ENCODE data around the gene NANOG.

GRCh38 chr12:7758766-7759140, 30.4 kb upstream of the NANOG start:
- TF ChIP-seq, protein P1, sequence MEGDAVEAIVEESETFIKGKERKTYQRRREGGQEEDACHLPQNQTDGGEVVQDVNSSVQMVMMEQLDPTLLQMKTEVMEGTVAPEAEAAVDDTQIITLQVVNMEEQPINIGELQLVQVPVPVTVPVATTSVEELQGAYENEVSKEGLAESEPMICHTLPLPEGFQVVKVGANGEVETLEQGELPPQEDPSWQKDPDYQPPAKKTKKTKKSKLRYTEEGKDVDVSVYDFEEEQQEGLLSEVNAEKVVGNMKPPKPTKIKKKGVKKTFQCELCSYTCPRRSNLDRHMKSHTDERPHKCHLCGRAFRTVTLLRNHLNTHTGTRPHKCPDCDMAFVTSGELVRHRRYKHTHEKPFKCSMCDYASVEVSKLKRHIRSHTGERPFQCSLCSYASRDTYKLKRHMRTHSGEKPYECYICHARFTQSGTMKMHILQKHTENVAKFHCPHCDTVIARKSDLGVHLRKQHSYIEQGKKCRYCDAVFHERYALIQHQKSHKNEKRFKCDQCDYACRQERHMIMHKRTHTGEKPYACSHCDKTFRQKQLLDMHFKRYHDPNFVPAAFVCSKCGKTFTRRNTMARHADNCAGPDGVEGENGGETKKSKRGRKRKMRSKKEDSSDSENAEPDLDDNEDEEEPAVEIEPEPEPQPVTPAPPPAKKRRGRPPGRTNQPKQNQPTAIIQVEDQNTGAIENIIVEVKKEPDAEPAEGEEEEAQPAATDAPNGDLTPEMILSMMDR (IDR thresholded peaks at IDR 0.05): no peak
- no peak for TF ChIP-seq POLR2A (IDR thresholded peaks at IDR 0.05)

Measured in lower leg skin (tissue), 3 donors.